Calu3 (cell line): ENCODE data around the gene LIX1L. TPM values are rescaled to one million over a fixed set of nuclear protein-coding genes. Genes with fewer than 3 reads are reported as not detected.

Source experiments
- BruUV-seq: library from RNA; stranded (reverse); fragments of 400-500 nt; replicated peaks from 2 replicates; lab custom pipeline; 2021; lab: Mats Ljungman, UMichigan
- CTCF ChIA-PET: fragments of 300-600 bp; sonication (Branson Sonifier 250); formaldehyde crosslinking; loops from one replicate; lab custom pipeline; 2022; ENCODE audit warnings: antibody characterized with exemption; lab: Charles Lee
- DNase-seq: peaks from one replicate; pipeline ENCODE4 v3.0.0; 2022
- H3K27ac Mint-ChIP-seq: one replicate; pipeline ENCODE4 v1.8.0; 2022; ENCODE audit warnings: mixed read lengths; ENCODE audit not compliant: unreplicated experiment
- H3K27me3 Mint-ChIP-seq: one replicate; pipeline ENCODE4 v1.8.0; 2022; ENCODE audit warnings: mixed read lengths; ENCODE audit not compliant: unreplicated experiment
- H3K36me3 Mint-ChIP-seq: one replicate; pipeline ENCODE4 v1.8.0; 2022; ENCODE audit warnings: mild to moderate bottlenecking, moderate library complexity, mixed read lengths; ENCODE audit not compliant: insufficient read depth, unreplicated experiment
- H3K4me1 Mint-ChIP-seq: one replicate; pipeline ENCODE4 v1.8.0; 2022; ENCODE audit warnings: mild to moderate bottlenecking, low read depth, mixed read lengths; ENCODE audit not compliant: unreplicated experiment
- H3K4me3 Mint-ChIP-seq: one replicate; pipeline ENCODE4 v1.8.0; 2022; ENCODE audit warnings: mild to moderate bottlenecking, low read depth, moderate library complexity, mixed read lengths; ENCODE audit not compliant: unreplicated experiment
- H3K9me3 Mint-ChIP-seq: one replicate; pipeline ENCODE4 v1.8.0; 2022; ENCODE audit warnings: low read depth, mixed read lengths; ENCODE audit not compliant: unreplicated experiment
- intact Hi-C: fragments of 100-400 bp; cut with micrococcal nuclease; formaldehyde crosslinking; loops from one replicate; pipeline ENCODE4 v1.10.0; 2022; ENCODE audit not compliant: unreplicated experiment
- total RNA-seq: library from RNA; stranded (reverse); gene quantifications from 2 replicates; pipeline ENCODE4 v1.2.3, GENCODE V29; 2022
- TF ChIP-seq, protein P1 (sequence below): fragments of 200-600 bp; IDR thresholded peaks from one replicate; pipeline ENCODE4 v1.8.0; 2022; ENCODE audit warnings: antibody characterized with exemption; ENCODE audit not compliant: unreplicated experiment

LIX1L gene
- total RNA-seq, 1 experiment from 2014 or later, result 7.2 TPM

DNA sequence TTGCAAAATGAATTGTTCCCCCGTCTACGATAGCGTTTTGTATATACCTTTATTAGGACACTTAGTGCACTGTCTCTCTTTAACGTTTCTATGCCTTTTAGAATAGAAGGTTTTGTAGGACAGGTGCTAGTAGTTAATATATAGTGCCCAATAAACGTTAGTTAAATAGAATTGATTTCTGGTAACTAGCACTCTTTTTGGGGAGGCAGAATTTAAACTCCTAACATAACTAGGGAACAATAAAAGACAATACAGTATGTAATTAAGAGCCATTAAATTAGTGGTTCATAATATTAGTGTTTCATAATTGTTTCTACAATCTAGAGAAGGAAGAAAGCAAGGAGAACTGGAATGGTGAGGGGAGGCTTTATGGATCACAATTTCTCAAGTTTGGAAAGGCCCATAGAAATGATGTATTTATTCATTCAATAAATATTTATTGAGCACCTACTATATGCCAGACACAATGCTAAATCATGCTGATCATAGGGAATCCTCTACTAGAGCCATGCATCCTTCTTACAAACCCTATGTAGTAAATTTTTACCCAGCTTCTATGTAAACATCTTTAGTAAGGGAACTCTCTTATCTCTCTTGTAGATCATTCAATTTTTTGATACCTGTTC lies 7.4 kb upstream of the LIX1L start:
- intact Hi-C loops, result loop anchor here (2.0 kb wide), 1 partner anchor 38 kb away; the partner anchor contains the start of gene RBM8A
- Mint-ChIP-seq H3K4me1 (peaks cover 48% of the 10 kb centered on the region), H3K36me3 (peaks cover 27% of the 10 kb centered on the region), H3K27me3 (peaks cover 38% of the 10 kb centered on the region), H3K9me3 (no peaks in the 10 kb centered on the region), H3K27ac (peak overlapping the region; percentile 74), H3K4me3 (peak overlapping the region; percentile 89)
- TF ChIP-seq, protein P1, sequence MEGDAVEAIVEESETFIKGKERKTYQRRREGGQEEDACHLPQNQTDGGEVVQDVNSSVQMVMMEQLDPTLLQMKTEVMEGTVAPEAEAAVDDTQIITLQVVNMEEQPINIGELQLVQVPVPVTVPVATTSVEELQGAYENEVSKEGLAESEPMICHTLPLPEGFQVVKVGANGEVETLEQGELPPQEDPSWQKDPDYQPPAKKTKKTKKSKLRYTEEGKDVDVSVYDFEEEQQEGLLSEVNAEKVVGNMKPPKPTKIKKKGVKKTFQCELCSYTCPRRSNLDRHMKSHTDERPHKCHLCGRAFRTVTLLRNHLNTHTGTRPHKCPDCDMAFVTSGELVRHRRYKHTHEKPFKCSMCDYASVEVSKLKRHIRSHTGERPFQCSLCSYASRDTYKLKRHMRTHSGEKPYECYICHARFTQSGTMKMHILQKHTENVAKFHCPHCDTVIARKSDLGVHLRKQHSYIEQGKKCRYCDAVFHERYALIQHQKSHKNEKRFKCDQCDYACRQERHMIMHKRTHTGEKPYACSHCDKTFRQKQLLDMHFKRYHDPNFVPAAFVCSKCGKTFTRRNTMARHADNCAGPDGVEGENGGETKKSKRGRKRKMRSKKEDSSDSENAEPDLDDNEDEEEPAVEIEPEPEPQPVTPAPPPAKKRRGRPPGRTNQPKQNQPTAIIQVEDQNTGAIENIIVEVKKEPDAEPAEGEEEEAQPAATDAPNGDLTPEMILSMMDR, result no peak
- CTCF ChIA-PET, result interaction anchor here (0.6 to 2.6 kb wide), 8 partner anchors 12 to 140 kb away, joined by 3 to 20 read pairs (median 7); partner anchors contain the start of genes NUDT17, PIAS3 and RBM8A
- no TSS peak for BruUV-seq
- DNase-seq, result no peak

DNA sequence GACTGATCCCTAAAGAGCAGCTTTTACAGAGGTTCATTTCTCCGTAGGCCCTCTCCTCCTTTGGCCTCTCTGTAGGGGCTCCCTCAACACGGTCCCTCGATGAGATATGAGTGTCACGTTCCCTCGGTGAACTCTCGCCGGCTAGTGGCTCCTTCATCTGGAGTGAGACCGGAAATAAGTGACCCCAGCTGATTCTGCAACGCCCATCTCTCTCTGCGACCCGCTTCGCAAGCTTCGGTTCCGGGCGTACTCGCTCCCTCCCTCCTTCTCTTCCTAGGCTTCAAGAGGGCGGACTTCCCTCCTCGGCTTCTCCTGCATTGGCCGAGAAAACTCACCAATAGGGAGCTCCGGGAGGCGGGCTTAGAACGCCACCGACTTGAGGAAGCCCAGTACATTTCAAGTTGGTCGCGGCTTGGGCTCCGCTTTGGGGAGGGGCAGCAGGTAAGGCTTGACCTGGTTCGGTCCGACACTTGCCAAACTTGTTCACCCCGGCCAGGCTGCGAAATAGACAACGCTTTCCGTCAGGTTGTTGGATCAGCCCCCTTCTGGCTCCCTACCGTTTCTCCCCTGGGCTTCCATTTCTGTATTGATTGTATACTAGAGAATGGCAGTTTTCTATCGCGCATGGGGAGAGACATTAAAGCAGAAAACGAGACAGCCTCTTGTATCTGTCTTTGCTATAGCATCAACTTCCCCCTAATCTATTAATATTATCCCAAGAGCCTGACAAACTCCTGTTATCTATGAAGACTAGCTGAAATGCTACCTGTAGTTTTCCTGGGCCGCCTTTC lies 6.7 kb upstream of the LIX1L start, which contains the start of the genes ANKRD34A and POLR3GL:
ANKRD34A (minus strand) TSS at position 248 of the 791 bp plus-strand sequence. CDS start 2,816 bp downstream, outside the sequence.
POLR3GL (plus strand) TSS at position 363 of the 791 bp plus-strand sequence. CDS start 10,176 bp downstream, outside the sequence.
- Mint-ChIP-seq H3K36me3 (peaks cover 27% of the 10 kb centered on the region), H3K4me1 (peaks cover 48% of the 10 kb centered on the region), H3K4me3 (peak within 1 kb of the TSS; percentile 89), H3K9me3 (no peaks in the 10 kb centered on the region), H3K27ac (peak within 1 kb of the TSS; percentile 74), H3K27me3 (peaks cover 45% of the 10 kb centered on the region)
- CTCF ChIA-PET, result interaction anchor here (0.6 to 2.6 kb wide), 11 partner anchors 13 to 141 kb away, joined by 3 to 20 read pairs (median 3); partner anchors contain the start of genes NUDT17, PIAS3, POLR3C and RBM8A
- DNase-seq, result peak; percentile 94
- TF ChIP-seq, protein P1, result no peak
- intact Hi-C loops, result loop anchor here (1.0 to 2.0 kb wide), 2 partner anchors 8 to 38 kb away; partner anchors contain the start of gene RBM8A
- BruUV-seq, result TSS peak; percentile 79

DNA sequence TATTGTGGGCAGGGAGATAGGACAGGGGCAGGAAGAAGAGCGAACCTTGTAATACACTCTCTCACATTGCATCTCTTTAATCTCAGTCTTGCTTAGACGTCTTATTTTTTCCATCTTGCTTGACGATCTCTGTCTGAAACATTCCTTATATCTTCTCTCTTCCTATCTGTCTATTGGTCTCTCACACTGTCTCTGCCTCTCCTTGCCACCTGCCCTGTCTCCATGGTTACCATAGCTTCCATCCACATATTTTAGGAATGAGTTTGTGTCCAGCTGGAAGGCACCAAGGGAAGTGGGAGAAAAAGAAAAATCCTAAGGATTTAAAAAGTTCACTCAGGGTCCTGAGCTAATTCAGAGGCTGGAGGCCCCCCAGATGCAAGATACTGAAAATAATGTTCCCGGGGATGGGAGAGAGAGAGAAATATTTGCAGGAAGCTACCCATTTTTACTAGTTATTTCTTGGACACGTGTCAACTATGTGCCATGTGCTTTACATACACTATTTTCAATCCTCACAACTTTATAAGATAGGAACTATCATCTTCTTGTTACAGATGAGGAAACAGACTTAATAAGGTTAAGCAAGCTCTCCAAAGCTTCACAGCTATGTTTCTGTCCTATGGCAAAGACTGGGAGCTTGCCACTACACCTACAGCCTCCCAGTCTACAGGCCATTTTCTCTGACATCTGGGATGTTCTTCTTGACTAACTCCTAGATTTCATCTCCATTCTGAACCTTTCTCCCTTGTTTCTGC lies 5.6 kb upstream of the LIX1L start:
- intact Hi-C loops, result loop anchor here (1.0 to 2.0 kb wide), 2 partner anchors 7 to 37 kb away; partner anchors contain the start of gene RBM8A
- TF ChIP-seq, protein P1, result no peak
- CTCF ChIA-PET, result interaction anchor here (0.8 to 2.6 kb wide), 8 partner anchors 14 to 140 kb away, joined by 3 to 20 read pairs (median 7); partner anchors contain the start of genes NUDT17, PIAS3, POLR3C and RBM8A
- BruUV-seq, result no TSS peak
- Mint-ChIP-seq H3K27ac (peak overlapping the region; percentile 74), H3K36me3 (peaks cover 27% of the 10 kb centered on the region), H3K4me3 (peak overlapping the region; percentile 89), H3K27me3 (peaks cover 56% of the 10 kb centered on the region), H3K9me3 (no peaks in the 10 kb centered on the region), H3K4me1 (peaks cover 50% of the 10 kb centered on the region)
- DNase-seq, result no peak
